GM12878 (cell line): Measurements from ENCODE around the gene RAB30. TPM values are rescaled to one million over a fixed set of nuclear protein-coding genes. Genes with fewer than 3 reads are reported as not detected.

ENCODE experiments used
- CEBPB ChIP-seq, 2 experiments: fragments of 150-350 bp in 1 of 2; IDR thresholded peaks; 2 replicates each; pipeline ENCODE4 v1.6.1; 2012 to 2014; ENCODE audit warnings: low read depth in 2 of 2, low read length in 2 of 2, borderline replicate concordance in 1 of 2, inconsistent platforms in 1 of 2
- CREB1 ChIP-seq: IDR thresholded peaks from 2 replicates; pipeline ENCODE4 v1.6.1; 2012; ENCODE audit warnings: low read depth, mild to moderate bottlenecking, inconsistent platforms
- CREM ChIP-seq: IDR thresholded peaks from 2 replicates; pipeline ENCODE4 v1.6.1; 2014; ENCODE audit warnings: antibody characterized with exemption, low read depth
- ESRRA ChIP-seq: IDR thresholded peaks from 2 replicates; pipeline ENCODE4 v1.6.1; 2012; ENCODE audit warnings: mild to moderate bottlenecking, low read length, improper control_type of control experiment
- JUNB ChIP-seq: IDR thresholded peaks from 2 replicates; pipeline ENCODE4 v1.6.1; 2016; ENCODE audit warnings: antibody characterized with exemption, mild to moderate bottlenecking
- KAT2A ChIP-seq: conservative IDR thresholded peaks from 2 replicates; pipeline ENCODE4 v1.6.1; 2011; ENCODE audit warnings: low read depth, low read length; ENCODE audit not compliant: control insufficient read depth
- KDM1A ChIP-seq: fragments of 200-600 bp; sonication (generic); IDR thresholded peaks from 2 replicates; pipeline ENCODE4 v1.6.1; 2016; ENCODE audit warnings: borderline replicate concordance
- KLF5 ChIP-seq: fragments of 450-650 bp; IDR thresholded peaks from 2 replicates; pipeline ENCODE4 v1.6.1; 2014; ENCODE audit warnings: mild to moderate bottlenecking; ENCODE audit not compliant: partially characterized antibody
- NFIC ChIP-seq: IDR thresholded peaks from 2 replicates; pipeline ENCODE4 v1.6.1; 2012; ENCODE audit warnings: low read depth, mild to moderate bottlenecking, inconsistent platforms, low read length, moderate library complexity
- POLR2AphosphoS5 ChIP-seq: IDR thresholded peaks from 2 replicates; pipeline ENCODE4 v1.6.1; 2011; ENCODE audit warnings: mild to moderate bottlenecking, low read length, inconsistent platforms
- POU2F2 ChIP-seq: IDR thresholded peaks from 3 replicates; pipeline ENCODE4 v1.6.1; 2011; ENCODE audit warnings: low read depth, mild to moderate bottlenecking, low read length, borderline replicate concordance
- SMAD5 ChIP-seq: IDR thresholded peaks from 2 replicates; pipeline ENCODE4 v1.6.1; 2016; ENCODE audit warnings: antibody characterized with exemption, low read depth
- YY1 ChIP-seq: IDR thresholded peaks from 2 replicates; pipeline ENCODE4 v1.6.1; 2011; ENCODE audit warnings: low read depth, mild to moderate bottlenecking, low read length
- ZNF217 ChIP-seq: fragments of 450-650 bp; IDR thresholded peaks from 2 replicates; pipeline ENCODE4 v1.6.1; 2017; ENCODE audit warnings: antibody characterized with exemption, mild to moderate bottlenecking
- ZNF622 ChIP-seq: fragments of 450-650 bp; IDR thresholded peaks from 2 replicates; pipeline ENCODE4 v1.6.1; 2017; ENCODE audit warnings: mild to moderate bottlenecking, inconsistent platforms
- polyA plus RNA-seq, 11 experiments: library from polyadenylated mRNA; depleted of rRNA in 4 of 11; unstranded in 6 of 11; stranded (reverse) in 5 of 11; fragments of >200 nt; fragmentation: Nextera tagmentation in 4 of 11; fragmentation: Illumina TruSeq in 1 of 11; extraction: Ambion mirVana in 4 of 11; extraction: Trizol in 1 of 11; gene quantifications; 1 replicate in 1 of 11; 2 replicates in 10 of 11; pipeline versions ENCODE4 v1.2.1 to v1.2.3, GENCODE V29; 2011 to 2016; ENCODE audit warnings: inconsistent platforms in 2 of 11, missing spikeins in 2 of 11, low read depth in 1 of 11
- total RNA-seq, 4 experiments: library from RNA; depleted of rRNA in 3 of 4; stranded (reverse); fragments of >200 nt in 3 of 4; fragmentation: Illumina TruSeq in 1 of 4; extraction: Trizol in 1 of 4; gene quantifications; 2 replicates each; pipeline versions ENCODE4 v1.2.1 to v1.2.3, GENCODE V29; 2013 to 2021
- TF ChIP-seq, protein P1 (sequence below): fragments of 450-650 bp; IDR thresholded peaks from 2 replicates; pipeline ENCODE4 v1.6.1; 2016; ENCODE audit warnings: mild to moderate bottlenecking
- TF ChIP-seq, protein P2 (sequence below): fragments of 450-650 bp; formaldehyde crosslinking; IDR thresholded peaks from 2 replicates; pipeline ENCODE4 v1.4.0; 2022; ENCODE audit warnings: mild to moderate bottlenecking, moderate library complexity
- TF ChIP-seq, protein P3 (sequence below): IDR thresholded peaks from 2 replicates; pipeline ENCODE4 v1.6.1; 2011; ENCODE audit warnings: mild to moderate bottlenecking, low read depth, low read length, moderate library complexity; ENCODE audit not compliant: insufficient replicate concordance
- TF ChIP-seq, protein P4 (sequence below): IDR thresholded peaks from 2 replicates; pipeline ENCODE4 v1.6.1; 2011; ENCODE audit warnings: borderline replicate concordance, low read depth, mild to moderate bottlenecking, moderate library complexity, mixed read lengths, low read length; ENCODE audit not compliant: insufficient read depth; ENCODE audit errors: extremely low read length
- TF ChIP-seq, protein P5 (sequence below): IDR thresholded peaks from 2 replicates; pipeline ENCODE4 v1.6.1; 2011; ENCODE audit warnings: low read depth, mild to moderate bottlenecking, low read length, moderate library complexity, borderline replicate concordance; ENCODE audit errors: extremely low read depth
- TF ChIP-seq, protein P6 (sequence below): IDR thresholded peaks from 2 replicates; pipeline ENCODE4 v1.6.1; 2012; ENCODE audit warnings: low read depth, low read length, improper control_type of control experiment

The RAB30 gene
- total and polyA plus RNA-seq, 10 of the 15 experiments (the other 5 are each of a cell fraction or from before 2014, with no cell fraction given): 9.8 to 26.7 (median 19.2) TPM

DNA sequence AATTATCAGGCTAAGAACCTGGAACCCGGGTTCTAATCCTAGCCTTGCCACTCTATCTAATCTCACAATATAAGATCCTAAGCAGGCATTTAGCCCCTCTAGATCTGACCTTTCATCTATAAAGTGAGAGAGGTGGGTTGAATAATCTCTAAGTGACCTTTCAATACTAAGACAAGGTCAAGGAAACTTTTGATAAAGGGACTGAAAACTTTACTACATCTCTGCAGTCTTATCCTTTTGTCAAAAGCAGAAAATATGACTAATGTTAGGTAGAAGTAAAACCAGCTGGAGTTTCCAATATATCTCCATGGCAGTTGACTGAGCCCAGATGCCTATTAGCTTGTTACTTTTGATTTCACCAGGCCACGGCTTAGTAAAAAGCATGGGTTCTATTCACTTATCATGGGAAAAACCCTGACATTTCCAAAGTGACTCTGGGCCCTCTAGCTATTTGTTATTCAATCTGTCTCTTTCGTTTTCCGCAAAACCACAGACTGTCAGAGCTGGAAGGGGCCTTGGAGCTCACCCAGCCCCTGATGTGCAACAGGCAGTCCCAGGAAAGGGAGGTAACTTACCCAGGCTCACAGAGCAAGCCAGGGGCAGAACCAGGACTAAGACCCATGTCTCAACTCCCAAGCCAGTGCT is 75.8 kb downstream of the RAB30 start (continued):
- TF ChIP-seq KAT2A: no peak
- TF ChIP-seq SMAD5: no peak
- TF ChIP-seq CREB1: no peak; the same call in 1 of the 2 replicates
- no peak for TF ChIP-seq ZNF217
- TF ChIP-seq CREM: peak; percentile 55; the same call in 1 of the 2 replicates
- peak; percentile 20; the same call in 1 of the 2 replicates for TF ChIP-seq JUNB
- TF ChIP-seq NFIC: peak; percentile 44; the same call in 1 of the 2 replicates
- TF ChIP-seq, protein P1, sequence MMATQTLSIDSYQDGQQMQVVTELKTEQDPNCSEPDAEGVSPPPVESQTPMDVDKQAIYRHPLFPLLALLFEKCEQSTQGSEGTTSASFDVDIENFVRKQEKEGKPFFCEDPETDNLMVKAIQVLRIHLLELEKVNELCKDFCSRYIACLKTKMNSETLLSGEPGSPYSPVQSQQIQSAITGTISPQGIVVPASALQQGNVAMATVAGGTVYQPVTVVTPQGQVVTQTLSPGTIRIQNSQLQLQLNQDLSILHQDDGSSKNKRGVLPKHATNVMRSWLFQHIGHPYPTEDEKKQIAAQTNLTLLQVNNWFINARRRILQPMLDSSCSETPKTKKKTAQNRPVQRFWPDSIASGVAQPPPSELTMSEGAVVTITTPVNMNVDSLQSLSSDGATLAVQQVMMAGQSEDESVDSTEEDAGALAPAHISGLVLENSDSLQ: 0 out of 2 replicates have a peak, but pooled peaks have one; percentile 4
- no peak for TF ChIP-seq KDM1A
- TF ChIP-seq, protein P2, sequence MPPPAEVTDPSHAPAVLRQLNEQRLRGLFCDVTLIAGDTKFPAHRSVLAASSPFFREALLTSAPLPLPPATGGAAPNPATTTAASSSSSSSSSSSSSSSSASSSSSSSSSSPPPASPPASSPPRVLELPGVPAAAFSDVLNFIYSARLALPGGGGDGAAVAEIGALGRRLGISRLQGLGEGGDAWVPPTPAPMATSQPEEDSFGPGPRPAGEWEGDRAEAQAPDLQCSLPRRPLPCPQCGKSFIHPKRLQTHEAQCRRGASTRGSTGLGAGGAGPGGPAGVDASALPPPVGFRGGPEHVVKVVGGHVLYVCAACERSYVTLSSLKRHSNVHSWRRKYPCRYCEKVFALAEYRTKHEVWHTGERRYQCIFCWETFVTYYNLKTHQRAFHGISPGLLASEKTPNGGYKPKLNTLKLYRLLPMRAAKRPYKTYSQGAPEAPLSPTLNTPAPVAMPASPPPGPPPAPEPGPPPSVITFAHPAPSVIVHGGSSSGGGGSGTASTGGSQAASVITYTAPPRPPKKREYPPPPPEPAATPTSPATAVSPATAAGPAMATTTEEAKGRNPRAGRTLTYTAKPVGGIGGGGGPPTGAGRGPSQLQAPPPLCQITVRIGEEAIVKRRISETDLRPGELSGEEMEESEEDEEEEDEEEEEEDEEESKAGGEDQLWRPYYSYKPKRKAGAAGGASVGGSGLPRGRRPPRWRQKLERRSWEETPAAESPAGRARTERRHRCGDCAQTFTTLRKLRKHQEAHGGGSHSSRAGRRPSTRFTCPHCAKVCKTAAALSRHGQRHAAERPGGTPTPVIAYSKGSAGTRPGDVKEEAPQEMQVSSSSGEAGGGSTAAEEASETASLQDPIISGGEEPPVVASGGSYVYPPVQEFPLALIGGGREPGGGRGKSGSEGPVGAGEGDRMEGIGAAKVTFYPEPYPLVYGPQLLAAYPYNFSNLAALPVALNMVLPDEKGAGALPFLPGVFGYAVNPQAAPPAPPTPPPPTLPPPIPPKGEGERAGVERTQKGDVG (CRISPR knock-in tag): no peak
- TF ChIP-seq ESRRA: peak; percentile 87; the same call in 1 of the 2 replicates
- TF ChIP-seq, protein P3, sequence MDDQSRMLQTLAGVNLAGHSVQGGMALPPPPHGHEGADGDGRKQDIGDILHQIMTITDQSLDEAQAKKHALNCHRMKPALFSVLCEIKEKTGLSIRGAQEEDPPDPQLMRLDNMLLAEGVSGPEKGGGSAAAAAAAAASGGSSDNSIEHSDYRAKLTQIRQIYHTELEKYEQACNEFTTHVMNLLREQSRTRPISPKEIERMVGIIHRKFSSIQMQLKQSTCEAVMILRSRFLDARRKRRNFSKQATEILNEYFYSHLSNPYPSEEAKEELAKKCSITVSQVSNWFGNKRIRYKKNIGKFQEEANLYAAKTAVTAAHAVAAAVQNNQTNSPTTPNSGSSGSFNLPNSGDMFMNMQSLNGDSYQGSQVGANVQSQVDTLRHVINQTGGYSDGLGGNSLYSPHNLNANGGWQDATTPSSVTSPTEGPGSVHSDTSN: no peak
- TF ChIP-seq POLR2AphosphoS5: no peak
- TF ChIP-seq, protein P4, sequence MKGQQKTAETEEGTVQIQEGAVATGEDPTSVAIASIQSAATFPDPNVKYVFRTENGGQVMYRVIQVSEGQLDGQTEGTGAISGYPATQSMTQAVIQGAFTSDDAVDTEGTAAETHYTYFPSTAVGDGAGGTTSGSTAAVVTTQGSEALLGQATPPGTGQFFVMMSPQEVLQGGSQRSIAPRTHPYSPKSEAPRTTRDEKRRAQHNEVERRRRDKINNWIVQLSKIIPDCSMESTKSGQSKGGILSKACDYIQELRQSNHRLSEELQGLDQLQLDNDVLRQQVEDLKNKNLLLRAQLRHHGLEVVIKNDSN: no peak
- no peak for TF ChIP-seq ZNF622
- TF ChIP-seq KLF5: peak; percentile 46
- no peak for TF ChIP-seq POU2F2
- TF ChIP-seq, protein P5, sequence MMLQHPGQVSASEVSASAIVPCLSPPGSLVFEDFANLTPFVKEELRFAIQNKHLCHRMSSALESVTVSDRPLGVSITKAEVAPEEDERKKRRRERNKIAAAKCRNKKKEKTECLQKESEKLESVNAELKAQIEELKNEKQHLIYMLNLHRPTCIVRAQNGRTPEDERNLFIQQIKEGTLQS: no peak
- no peak for TF ChIP-seq CEBPB (IDR thresholded peaks at IDR 0.05; ENCODE audit: borderline replicate concordance in 1 of 2, low read depth in 2 of 2, low read length in 2 of 2)
- no peak for TF ChIP-seq YY1
- TF ChIP-seq, protein P6, sequence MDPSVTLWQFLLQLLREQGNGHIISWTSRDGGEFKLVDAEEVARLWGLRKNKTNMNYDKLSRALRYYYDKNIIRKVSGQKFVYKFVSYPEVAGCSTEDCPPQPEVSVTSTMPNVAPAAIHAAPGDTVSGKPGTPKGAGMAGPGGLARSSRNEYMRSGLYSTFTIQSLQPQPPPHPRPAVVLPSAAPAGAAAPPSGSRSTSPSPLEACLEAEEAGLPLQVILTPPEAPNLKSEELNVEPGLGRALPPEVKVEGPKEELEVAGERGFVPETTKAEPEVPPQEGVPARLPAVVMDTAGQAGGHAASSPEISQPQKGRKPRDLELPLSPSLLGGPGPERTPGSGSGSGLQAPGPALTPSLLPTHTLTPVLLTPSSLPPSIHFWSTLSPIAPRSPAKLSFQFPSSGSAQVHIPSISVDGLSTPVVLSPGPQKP: no peak
